Pancreas (tissue), 10 donors: Measurements from ENCODE around the gene PPM1H. TPM values are rescaled to one million over a fixed set of nuclear protein-coding genes. Genes with fewer than 3 reads are reported as not detected.
"Not testable (repeated sequence)": the region's sequence is repeated elsewhere in the genome, so short reads cannot be mapped to it uniquely, and the experiment has no call there.

Experiments used
- ATAC-seq, 4 donors: fragments of 200-7000 bp; cut with Tn5 transposase; one replicate each; pipeline versions ENCODE4 v1.8.0 to v1.9.1; 2020; ENCODE audit warnings: mild to moderate bottlenecking in 4 of 4, moderate library complexity in 4 of 4
- DNase-seq, 6 donors: peaks; one replicate each; pipeline ENCODE4 v3.0.0-alpha.2; 2020
- FAIRE-seq: peaks from 2 replicates; lab custom pipeline; 2012; peaks lifted over from hg19 to GRCh38; lab: Jason Lieb, UNC
- H3K27ac ChIP-seq, 4 donors: fragments of 200-600 bp; sonication (generic); 1 replicate in 3 of 4; 2 replicates in 1 of 4; pipeline versions ENCODE4 v1.5.0 to v1.8.0; 2020
- H3K27me3 ChIP-seq, 4 donors: fragments of 200-600 bp; one replicate each; pipeline ENCODE4 v1.8.0; 2021
- H3K36me3 ChIP-seq, 3 donors: fragments of 200-600 bp; sonication (generic) in 1 of 3; one replicate each; pipeline versions ENCODE4 v1.5.0 to v1.8.0; 2020 to 2021
- H3K4me1 ChIP-seq, 3 donors: fragments of 200-600 bp; one replicate each; pipeline ENCODE4 v1.8.0; 2021
- H3K4me3 ChIP-seq, 4 donors: fragments of 200-600 bp; sonication (generic) in 2 of 4; one replicate each; pipeline versions ENCODE4 v1.5.0 to v1.8.0; 2020 to 2021
- H3K9me3 ChIP-seq, 4 donors: fragments of 200-600 bp; one replicate each; pipeline ENCODE4 v1.8.0; 2021
- WGBS, 2 donors: extraction: QIAGEN DNeasy Blood & Tissue Kit; methylation state at CpG; one replicate each; pipeline ENCODE4 v1.1.7; 2013; 5-methylcytosine and 5-hydroxymethylcytosine counted together
- intact Hi-C, 3 donors: fragments of 100-400 bp; cut with DNase I; formaldehyde crosslinking; loops; one replicate each; pipeline versions ENCODE4 v1.11.1 to v1.14.2; 2022
- polyA plus RNA-seq, 2 donors: library from polyadenylated mRNA; stranded (reverse); fragments of 200-250 nt; gene quantifications; one replicate each; pipeline ENCODE4 v1.2.3, GENCODE V29; 2013
- total RNA-seq, 6 donors: library from RNA; stranded (reverse); fragmentation: NEBNext Ultra II Directional in 4 of 6; extraction: Animal tissue kit (Norgen Biotek cat#: 25700) in 4 of 6; gene quantifications; one replicate each; pipeline versions ENCODE4 v1.2.1 to v1.2.4, GENCODE V29; 2021 to 2023
- TF ChIP-seq, protein P1 (sequence below), 4 donors: fragments of 200-600 bp; sonication (generic) in 3 of 4; IDR thresholded peaks; one replicate each; pipeline versions ENCODE4 v1.5.0 to v1.8.0; 2021; ENCODE audit warnings: antibody characterized with exemption in 4 of 4
- donor health status: healthy with polysubstance abuse.
- donor health status: DM: no; HTN: no; CAD: no; lungs with moderate emphysema.
- donor health status: DM: no; HTN: no; CAD: no.
- donor health status: control.
- donor health status: control.
- donor health status: Bipolar disorder and iron deficiency.
- donor health status: DM: yes; HTN: yes; CAD: no.
- donor health status: DM: no; HTN: no; CAD: no.
- donor health status: DM: no; HTN: no; CAD: no.
- donor health status: DM: yes; HTN: yes; CAD: no.

PPM1H gene
- total and polyA plus RNA-seq, 8 donors: 1.7 to 12.9 (median 5.8) TPM

GRCh38 chr12:62813031-62813829, 121.7 kb downstream of the PPM1H start:
- Histone ChIP-seq H3K9me3 (no peaks in the 10 kb centered on the region), H3K27me3 (no peaks in the 10 kb centered on the region), H3K36me3 (no peaks in the 10 kb centered on the region), H3K27ac (no peak overlapping the region), H3K4me3 (no peak overlapping the region), H3K4me1 (no peaks in the 10 kb centered on the region)
- DNase-seq (peak in 4 of 6 donors; percentile 13 to 69 (median 39)), ATAC-seq (peak in 3 of 4 donors; percentile 86 to 89 (median 86)), FAIRE-seq (no peak)
- intact Hi-C loops: no loop called here
- WGBS, 2 donors: 23 to 27% methylated on average over 18 of the region's 18 CpGs
- TF ChIP-seq, protein P1, sequence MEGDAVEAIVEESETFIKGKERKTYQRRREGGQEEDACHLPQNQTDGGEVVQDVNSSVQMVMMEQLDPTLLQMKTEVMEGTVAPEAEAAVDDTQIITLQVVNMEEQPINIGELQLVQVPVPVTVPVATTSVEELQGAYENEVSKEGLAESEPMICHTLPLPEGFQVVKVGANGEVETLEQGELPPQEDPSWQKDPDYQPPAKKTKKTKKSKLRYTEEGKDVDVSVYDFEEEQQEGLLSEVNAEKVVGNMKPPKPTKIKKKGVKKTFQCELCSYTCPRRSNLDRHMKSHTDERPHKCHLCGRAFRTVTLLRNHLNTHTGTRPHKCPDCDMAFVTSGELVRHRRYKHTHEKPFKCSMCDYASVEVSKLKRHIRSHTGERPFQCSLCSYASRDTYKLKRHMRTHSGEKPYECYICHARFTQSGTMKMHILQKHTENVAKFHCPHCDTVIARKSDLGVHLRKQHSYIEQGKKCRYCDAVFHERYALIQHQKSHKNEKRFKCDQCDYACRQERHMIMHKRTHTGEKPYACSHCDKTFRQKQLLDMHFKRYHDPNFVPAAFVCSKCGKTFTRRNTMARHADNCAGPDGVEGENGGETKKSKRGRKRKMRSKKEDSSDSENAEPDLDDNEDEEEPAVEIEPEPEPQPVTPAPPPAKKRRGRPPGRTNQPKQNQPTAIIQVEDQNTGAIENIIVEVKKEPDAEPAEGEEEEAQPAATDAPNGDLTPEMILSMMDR (IDR thresholded peaks at IDR 0.05): peak in 2 of 4 donors; percentile 27 to 34

DNA sequence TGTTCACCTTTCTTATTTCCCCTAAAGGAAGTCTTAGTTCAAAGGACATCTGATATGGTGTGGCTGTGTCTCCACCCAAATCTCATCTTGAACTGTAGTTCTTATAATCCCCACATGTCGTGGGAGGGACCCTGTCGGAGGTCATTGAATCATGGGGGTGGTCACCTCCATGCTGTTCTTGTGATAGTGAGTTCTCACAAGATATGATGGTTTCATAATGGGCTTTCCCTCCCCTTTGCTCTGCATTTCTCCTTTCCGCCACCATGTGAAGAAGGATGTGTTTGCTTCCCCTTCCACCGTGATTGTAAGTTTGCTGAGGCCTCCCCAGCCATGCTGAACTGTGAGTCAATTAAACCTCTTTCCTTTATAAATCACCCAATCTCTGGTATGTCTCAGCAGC, 123.5 kb downstream of the PPM1H start:
- DNase-seq, ATAC-seq, H3K4me3 ChIP-seq, intact Hi-C loops, H3K36me3 ChIP-seq, H3K27ac ChIP-seq, H3K4me1 ChIP-seq, H3K9me3 ChIP-seq, H3K27me3 ChIP-seq, FAIRE-seq: not testable (repeated sequence)
- 87% methylated on average over 4 of the region's 4 CpGs for WGBS, 2 donors

GRCh38 chr12:62808166-62808879, 126.6 kb downstream of the PPM1H start:
- H3K4me1 ChIP-seq: no peaks in the 10 kb centered on the region
- H3K4me3 ChIP-seq: no peak overlapping the region
- no peaks in the 10 kb centered on the region for H3K36me3 ChIP-seq
- intact Hi-C loops: no loop called here
- DNase-seq (no peak), ATAC-seq (no peak), FAIRE-seq (no peak)
- H3K27ac ChIP-seq: no peak overlapping the region
- no peaks in the 10 kb centered on the region for H3K27me3 ChIP-seq
- no peaks in the 10 kb centered on the region for H3K9me3 ChIP-seq
- TF ChIP-seq, protein P1 (IDR thresholded peaks at IDR 0.05): no peak
- WGBS, 2 donors: 90 to 95% methylated on average over 4 of the region's 4 CpGs

- ATAC-seq: no peak
- Histone ChIP-seq H3K4me3 (no peak overlapping the region), H3K27me3 (no peaks in the 10 kb centered on the region), H3K9me3 (no peaks in the 10 kb centered on the region), H3K27ac (no peak overlapping the region), H3K36me3 (no peaks in the 10 kb centered on the region), H3K4me1 (no peaks in the 10 kb centered on the region)
- no peak for FAIRE-seq
- WGBS, 2 donors: 96 to 98% methylated on average over 2 of the region's 2 CpGs
- TF ChIP-seq, protein P1 (IDR thresholded peaks at IDR 0.05): no peak
- intact Hi-C loops: no loop called here
- DNase-seq: no peak
Measured at GRCh38 chr12:62806893-62807292, 128.1 kb downstream of the PPM1H start.

DNA sequence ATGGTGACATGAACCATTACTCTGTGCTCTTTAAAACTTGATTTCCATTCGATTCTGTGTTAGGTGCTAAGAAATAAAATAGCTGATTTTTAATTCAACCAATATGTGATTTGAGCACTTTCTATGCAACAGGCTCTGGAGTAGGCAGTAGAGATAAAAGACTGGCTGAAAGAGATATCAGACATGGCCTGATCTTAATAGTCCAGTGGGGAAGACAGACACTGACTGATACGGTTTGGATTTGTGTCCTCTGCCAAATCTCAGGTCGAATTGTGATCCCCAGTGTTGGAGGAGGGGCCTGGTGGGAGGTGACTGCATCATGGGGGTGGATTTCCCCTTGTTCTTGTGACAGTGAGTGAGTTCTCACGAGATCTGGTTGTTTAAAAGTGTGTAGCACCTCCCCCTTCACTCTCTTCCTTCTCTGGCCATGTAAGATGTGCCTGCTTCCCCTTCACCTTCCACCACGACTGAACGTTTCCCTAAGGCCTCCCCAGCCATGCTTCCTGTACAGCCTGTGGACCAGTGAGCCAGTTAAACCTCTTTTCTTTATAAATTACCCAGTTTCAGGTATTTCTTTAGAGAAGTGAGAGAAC, 128.6 kb downstream of the PPM1H start:
- intact Hi-C loops: no loop called here
- no peaks in the 10 kb centered on the region for H3K27me3 ChIP-seq
- ATAC-seq (no peak), FAIRE-seq (no peak), DNase-seq (no peak)
- no peaks in the 10 kb centered on the region for H3K4me1 ChIP-seq
- WGBS, 2 donors: 81 to 89% methylated on average over 6 of the region's 6 CpGs
- no peak overlapping the region for H3K27ac ChIP-seq
- TF ChIP-seq, protein P1 (IDR thresholded peaks at IDR 0.05): no peak
- H3K4me3 ChIP-seq: no peak overlapping the region
- no peaks in the 10 kb centered on the region for H3K9me3 ChIP-seq
- no peaks in the 10 kb centered on the region for H3K36me3 ChIP-seq
